ENCODE results near the gene RPL37A. TPM values are rescaled to one million over a fixed set of nuclear protein-coding genes. Genes with fewer than 3 reads are reported as not detected.
"Not testable (repeated sequence)": the region's sequence is repeated elsewhere in the genome, so short reads cannot be mapped to it uniquely, and the experiment has no call there.

The RPL37A gene
- total RNA-seq, 1 donor from 2014 or later = 2,683 TPM

DNA sequence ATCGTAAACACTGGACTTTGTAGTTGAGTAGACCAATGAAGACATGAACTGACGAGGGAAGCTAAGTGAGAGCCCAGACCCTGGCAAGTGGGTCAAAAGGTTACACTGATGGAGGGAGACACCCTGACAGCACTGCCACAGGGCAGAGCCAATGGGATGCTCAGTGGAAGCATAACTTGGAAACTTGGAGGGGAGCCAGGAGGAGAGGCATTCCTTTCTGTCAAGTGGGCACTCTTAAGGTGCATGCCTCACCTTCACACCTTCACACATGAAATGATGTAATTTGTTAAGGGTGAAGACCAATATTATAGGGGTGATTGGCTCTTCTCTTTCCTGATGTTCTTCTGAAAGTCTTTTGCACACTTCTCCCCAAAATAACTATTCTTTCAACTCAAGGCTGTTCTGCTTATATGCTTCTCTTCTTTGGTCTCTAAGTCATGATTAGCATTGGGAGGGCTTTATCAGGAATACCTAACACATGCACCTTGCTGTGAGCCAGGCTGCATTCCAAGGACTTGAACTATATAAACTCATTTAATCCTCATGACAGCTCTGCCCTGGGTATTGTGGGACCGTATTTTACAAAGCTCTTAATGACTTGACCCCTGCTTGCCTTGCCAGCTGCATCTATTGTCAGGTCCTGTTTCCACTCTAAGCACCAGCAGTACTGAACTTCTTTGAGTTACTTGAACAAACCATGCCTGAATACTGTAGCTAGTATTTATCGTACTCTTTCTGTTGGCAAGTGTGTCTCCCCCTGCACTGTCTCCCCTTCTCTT lies 19.0 kb downstream of the RPL37A start:
- no peak for ATAC-seq

DNA sequence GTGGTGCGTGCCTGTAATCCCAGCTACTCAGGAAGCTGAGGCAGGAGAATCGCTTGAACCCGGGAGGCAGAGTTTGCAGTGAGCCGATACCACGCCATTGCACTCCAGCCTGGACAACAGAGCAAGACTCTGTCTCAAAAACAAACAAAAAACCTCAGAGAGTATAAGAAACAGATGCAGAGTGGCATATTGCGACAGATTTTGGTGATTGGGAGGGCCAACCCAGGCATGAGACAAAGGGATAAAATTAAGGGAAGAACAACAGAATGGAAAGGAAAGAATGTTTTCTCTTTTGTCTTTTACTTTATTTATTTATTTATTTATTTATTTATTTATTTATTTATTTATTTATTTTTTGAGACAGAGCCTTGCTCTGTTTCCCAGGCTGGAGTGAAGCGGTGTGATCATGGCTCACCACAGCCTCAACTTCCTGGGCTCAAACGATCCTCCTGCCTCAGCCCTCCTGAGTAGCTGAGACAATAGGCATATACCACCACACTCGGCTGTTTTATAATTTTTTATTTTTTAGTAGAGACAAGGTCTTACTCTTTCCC lies 20.0 kb downstream of the RPL37A start:
- not testable (repeated sequence) for ATAC-seq

DNA sequence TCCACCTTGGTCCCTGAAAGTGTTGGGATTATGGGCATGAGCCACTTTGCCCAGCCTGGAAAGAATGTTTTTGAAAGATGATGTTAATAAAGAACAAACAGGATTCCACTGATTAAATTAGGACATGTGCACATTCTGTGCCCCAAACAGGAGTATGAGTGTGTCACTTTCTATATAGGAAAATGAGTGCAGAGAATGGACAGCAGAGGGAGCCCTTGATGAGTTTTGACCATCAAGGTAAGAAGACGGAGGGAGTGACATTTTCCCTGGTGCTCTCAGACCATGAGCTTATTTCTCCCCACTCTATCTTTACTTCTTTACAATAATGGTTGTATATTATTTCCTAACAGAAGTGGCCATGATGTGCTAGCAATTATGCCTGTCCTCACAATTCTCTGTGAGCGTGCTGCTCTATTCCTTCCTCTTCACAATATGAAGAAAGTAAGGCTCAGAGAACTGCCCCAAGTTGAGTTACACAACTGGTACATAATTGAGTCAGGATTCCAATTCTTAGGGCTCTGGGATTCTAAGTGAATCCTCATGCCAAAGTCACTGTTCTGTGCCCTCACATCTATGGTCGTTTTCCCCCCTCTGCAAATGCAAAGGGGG lies 20.6 kb downstream of the RPL37A start:
- peak; percentile 78 for ATAC-seq

DNA sequence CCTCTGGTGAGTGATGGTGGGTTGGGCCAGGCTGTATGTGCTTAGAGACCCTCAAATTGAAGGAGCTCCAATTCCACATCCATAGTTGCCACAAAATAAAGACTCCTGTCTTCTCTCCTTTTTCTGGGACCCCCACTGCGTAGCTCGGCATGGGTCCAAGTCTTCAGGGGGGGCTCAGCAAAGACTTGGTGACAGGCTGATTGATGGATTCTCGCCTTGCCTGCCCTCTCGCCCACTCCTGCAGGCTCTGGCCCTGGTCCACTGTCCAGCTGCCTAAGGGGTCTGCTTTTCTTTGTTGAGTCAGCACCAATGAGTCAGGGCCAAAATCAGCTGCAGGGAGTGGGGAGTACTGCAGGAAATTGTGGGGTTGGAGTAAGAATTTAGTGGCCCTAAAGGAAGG lies 21.5 kb downstream of the RPL37A start:
- no peak for ATAC-seq

DNA sequence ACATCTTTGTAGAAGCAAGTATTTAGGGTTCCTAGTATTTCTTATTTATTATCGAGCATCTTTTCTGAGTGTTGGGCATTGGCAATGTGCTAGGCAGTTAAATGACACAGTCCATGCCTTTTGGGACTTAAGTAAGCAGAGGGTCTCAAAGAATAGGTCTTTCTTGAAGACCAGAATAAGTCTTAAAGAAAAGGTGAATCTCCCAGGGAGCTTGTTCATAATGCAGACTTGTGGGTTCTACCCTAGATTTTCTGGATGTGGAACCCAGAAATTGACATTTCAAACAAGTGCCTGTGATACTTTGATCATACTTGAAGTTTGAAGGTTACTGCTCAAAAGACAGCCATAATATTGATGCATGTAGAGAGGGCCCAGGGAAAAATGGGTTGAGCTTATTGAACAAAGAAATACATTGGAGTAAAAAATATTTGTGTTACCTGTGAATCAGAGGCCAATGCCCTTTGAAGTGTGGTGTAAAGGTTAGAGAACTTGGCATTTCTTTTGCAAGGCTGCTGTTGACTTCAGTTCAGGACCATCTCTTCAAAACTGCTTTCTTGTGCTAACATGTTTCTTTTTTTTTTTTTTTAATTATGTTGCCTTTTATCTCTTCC lies 24.4 kb downstream of the RPL37A start:
- ATAC-seq = no peak

DNA sequence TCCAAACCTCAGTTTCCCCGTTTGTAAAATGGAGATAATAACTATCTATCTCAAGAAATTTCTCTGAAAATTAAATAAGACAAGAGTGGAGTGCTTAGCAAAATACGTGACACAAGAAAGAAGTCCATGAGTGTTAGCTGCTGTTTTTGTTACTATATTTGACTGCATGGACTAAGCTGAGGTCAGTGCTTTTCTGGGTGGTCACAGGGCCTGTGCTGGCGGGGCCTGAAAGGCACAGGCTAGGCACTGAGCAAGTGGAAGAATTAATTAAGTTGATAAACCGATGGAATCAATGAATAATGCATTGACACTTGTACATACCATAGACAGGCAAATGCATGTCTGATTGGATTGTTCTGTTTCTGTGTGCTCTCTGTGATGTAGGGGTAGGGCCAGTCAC lies 27.3 kb downstream of the RPL37A start:
- no peak for ATAC-seq

DNA sequence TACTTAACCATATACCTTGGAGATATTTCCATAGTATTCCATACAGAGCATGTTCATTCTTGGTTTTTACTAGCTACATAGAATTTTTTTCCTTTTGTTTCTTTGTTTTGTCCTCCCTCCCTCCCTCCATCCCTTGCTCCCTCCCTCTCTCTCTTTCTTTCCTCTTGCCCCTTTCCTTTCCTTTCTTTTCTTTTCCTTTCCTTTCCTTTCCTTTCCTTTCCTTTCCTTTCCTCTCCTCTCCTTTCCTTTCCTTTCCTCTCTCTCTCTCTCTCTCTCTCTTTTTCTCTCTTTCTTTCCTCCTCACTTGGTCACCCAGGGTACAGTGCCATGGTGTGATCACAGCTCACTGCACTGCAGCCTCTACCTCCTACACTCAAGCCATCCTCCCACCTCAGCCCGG lies 28.3 kb downstream of the RPL37A start:
- no peak for ATAC-seq

DNA sequence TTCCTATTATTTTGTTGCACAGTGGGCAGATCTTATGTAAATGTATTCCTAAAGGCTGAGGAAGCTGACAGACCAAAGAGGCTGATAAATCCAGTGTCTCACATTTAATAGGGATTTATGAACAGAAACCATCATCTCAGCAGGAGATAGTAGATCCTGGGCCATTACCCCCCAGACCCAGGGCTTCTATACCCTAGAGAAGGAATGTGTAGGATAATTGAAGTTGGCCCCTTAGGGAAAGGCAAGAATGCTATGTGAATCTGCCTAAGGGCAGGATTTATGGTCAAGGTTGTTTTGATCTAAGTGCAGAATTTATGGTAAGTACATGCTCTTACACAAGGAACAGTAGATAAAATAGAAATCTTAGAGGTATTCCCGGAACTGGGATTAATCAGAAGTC lies 29.0 kb downstream of the RPL37A start:
- no peak for ATAC-seq

DNA sequence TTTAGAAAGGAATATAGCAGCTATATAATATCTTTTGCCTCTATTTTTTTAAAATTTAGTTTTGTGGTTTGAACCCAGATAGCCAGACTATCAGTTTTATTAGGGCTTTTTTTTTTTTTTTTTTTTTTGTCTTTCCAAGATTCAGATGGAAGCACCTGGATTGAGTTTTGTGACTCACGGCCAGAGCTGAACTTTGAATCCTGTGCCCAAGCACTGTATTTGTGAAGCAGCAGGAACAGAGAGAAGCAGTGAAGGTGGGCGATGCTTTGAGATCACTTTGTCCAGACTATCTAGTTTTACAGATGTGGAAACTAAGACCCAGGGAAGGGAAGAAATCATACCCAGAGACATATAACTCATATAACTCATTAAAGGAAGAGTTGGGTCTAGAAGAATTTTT lies 33.9 kb downstream of the RPL37A start:
- no peak for ATAC-seq

DNA sequence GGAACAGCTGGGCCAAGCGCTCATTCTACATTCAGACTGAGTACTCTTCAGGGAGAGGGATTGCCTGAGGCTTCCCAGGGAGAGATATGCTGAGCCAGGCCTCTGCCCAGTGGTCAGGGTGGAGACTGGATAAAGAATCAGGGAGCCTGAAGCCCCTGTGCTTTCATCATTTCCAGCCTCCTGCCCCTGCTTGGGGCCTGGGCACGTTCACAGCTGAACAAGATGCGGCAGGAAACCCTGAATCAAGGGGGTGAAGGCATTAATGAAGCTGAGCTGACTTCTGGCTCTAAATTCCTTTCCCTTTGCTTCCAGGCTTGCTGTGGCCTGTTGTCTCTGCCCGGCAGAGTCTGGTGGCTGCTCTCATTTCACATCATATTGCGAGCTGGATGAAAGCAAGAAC lies 35.0 kb downstream of the RPL37A start:
- ATAC-seq = peak; percentile 63

DNA sequence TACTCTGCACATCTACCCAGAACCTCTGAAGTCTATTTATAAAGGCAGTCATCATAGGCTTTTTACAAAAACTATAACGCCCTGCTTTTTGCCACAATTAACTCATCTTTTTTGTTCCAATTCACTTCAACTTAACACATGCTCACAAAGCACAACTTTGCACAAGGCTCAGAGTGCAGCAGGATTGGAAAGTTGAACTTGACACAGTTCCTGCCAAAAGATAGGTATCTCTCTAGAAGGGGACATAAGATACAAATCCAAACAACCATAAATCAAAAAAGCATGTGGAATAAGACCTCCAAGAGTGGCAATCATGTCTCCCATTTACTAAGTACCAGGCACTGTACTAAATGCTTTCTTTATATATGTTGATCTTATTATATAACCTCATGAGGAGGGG lies 36.2 kb downstream of the RPL37A start:
- no peak for ATAC-seq

DNA sequence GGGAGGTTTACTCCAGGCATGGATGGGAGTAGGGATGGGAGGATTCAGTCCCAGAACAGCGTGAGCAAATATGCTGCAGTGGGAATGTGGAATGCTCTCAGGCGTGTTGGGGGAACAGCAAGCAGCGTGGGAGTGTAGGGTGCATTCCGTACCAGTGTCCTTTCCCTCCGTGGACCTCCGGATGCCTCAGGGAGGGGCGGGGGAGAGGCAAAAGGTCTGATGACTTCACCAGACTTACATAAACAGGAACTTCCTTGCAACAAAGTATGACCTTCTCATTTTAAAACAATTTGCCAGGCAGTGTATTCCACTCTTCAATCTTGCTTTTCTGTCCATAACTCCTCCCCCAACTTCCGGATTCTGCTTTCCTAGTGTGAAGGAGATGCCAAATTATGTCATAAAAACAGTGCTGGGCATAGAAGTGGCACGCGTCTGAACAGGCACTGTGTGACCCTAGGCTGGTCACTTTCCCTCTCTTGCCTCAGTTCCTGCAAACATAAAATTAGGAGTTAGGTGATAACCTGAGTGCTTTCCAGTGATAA lies 36.9 kb downstream of the RPL37A start:
- ATAC-seq = peak; percentile 44

DNA sequence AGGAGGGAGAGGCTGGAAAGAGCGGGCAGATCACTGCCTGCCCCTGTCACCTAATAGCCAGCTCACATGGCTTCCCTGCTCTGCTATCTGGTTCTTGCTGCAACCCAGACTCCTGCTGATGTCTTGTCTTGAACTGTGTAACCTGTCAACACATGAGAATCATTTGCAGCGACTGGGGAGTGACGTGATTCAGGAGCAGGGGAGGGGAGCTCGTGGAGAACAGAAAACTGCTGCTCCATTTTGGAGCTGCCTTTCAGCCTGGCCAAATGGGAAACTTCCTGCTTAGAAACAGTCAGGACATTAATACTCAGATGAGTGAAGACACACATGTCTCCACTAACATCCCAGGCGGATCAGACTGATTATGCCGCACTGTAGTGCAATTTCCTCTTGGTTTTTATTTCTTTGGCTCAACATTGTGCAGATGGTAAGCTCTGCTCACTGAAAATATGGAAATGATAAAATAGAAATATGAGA lies 38.1 kb downstream of the RPL37A start:
- no peak for ATAC-seq

DNA sequence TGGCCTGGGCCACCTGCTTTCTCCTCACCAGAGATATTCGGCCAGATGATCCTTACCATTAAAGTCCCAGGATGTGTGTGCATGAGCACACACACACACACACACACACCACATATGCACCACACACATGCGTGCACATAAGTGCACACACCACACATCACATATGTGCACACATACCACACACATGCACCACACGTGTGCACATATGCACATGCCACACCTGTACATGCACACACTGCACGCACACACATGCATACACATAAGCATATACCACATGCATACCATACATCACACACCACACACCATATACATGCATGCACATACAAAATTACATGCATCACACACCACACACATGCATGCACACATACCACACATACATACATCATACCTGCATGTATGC lies 38.7 kb downstream of the RPL37A start:
- ATAC-seq = no peak

DNA sequence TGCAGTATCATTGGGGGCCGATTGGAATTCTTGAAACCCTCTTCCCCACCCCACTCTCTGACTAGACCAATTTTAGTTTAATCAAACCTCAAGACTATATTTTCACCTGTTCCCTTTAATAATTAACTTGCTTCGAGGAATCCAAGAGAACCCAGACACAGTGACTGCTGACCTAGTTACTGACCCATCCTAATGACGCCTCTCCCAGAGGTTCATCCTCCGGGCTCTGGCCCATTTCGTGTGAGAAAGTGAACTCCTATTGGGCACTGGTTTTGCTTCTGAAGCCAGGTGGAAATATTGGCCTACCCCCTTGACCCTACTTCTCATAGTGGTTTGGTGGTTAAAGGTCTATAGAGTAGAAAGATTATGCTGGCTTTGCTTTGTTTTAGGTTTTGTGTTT lies 39.9 kb downstream of the RPL37A start:
- ATAC-seq = no peak

DNA sequence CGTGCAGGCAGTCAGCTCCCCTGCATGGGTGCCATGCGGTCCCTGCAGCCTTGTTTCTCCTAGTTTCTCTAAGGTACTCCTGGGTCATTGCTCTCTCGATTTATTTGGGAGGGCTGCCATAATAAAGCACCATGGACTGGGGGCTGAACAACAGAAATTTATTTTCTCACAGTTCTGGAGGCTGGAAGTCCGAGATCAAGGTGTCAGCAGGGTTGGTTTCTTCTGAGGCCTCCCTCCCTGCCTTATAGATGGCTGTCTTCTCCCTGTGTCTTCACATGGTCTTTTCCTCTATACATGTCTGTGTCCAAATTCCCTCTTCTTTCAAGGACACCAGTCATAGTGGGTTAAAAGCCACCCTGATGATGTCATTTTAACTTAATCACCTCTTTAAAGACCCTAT lies 40.5 kb downstream of the RPL37A start:
- ATAC-seq = no peak

DNA sequence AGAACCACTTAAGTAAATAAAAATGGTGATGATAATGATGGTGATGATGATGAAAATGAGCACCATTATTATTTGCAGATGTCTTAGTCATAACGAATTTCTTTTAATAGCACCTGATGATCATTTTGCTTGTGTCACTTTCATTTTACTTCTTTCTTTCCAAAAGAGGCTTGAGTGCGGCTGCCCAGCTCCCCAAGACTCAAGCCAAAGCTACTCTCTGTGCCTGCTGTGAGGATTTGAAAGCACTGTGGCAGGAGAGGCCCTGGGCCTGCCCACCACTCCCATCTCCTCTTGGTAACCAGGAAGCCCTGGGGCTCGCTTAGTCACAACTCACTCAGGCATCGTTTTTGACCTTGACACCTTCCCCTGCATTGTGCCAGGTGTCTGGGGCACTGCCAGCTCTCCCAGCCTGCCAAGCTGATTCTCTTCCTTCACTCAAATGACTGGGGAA lies 41.2 kb downstream of the RPL37A start:
- peak; percentile 95 for ATAC-seq

DNA sequence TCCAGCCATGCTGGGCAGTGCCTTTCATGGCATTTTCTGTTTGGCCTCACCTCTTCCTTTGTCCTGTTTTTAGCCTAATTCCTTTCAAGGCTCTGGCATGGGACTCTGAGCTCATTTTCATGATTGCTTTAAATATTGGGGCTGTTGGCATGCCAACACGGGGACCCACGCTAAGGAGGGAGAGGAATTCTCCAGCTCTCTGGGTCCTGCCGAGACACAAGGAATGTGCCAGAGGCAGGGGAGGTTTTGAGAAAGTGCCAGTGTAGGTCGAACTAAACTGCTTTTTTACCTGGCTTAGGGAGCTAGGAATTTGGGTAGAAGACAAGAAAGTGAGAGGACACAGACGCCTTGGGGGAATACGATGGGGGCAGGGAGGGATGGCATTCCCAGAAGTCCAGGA lies 42.3 kb downstream of the RPL37A start:
- no peak for ATAC-seq

DNA sequence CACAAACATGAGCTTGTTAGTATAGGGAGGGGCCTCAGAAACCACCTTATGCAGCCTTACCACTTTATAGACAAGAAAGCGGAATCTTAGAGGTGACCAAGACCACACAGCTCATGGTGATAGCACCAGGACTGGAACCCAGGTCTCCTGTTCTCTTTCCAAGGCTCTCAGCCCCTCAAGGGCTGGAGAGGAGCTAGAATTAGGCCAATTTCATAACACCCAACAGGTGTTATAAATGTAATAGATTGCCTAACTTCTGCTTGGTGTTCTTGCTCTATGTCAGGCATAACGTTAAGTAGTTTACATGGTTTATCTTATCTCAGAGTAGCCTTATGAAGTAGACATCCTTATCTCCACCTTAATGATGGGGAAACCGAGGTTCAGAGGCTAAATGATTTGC lies 42.9 kb downstream of the RPL37A start:
- no peak for ATAC-seq

DNA sequence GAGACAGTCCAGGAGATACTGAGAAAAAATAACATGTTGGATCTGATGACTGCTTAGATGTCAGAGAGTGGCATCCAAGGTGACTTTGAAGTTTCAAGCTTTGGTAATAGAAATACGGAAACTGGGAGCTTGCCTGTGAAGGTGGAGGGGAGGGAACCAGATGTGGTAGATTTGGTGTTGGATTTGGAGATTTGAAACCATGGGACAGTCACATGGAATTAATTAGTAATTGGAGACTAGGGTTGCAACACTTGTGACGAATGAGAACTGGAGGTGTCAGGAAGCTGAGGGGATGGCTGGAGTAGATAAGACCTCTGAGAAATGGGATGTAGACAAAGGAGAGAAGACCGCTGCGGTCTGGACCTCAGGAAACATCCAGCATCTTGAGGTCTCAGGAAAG lies 46.7 kb downstream of the RPL37A start:
- ATAC-seq = no peak

DNA sequence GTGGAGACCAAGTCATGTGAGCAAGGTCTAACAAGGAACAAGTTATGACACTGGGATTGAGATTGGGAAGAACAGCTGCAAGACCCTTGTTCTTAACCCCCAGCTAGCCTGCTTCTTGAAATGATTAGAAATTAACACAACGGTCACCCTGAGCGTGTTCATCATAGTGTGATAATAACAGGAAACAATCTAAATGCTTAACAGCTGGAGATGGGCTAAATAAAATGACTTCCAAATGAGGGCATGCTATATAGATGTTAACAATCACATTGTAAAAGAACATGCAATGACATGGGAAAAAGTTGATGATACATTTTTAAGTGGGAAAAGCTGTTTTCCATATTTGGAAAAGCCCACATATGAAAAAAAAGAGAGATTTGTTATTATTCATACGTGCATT lies 47.6 kb downstream of the RPL37A start:
- no peak for ATAC-seq

DNA sequence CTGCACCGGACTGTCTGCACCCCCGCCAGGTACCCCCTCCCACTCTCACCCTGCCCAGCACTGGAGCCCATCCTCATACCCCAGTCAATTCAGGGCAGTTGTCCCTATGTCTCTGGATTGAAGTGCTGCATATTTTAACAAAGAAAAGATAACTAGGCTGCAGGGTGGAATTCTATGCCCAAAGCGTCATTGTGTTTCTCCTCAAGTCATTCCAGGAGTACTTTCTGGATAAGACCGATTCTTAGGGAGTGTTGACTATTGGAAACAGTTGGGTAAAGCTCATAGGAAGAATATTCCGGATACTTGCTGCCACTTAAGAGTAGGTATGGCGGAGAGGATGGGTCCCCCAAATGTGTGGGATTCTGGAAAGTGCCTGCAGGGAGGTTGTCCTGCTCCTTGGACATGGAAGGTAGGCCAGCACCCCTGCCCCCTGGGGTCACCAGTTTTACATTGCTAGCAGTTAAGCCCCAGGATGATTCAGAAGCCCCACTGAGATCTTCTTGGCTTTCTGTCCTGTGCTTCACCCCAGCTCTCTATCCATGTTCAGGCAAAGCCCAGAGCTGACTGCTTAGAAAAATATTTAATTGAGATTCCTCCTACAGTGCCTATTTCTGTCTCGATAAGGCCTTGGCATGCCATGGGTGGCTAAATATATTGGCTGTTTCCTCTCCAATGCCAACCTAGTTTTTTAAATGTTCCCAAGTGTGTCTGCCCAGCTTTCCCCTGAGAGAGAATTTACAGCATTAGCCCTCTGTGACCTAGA lies 48.2 kb downstream of the RPL37A start:
- ATAC-seq = peak; percentile 34
